ENCODE measurements around the gene LBX1. TPM values are rescaled to one million over a fixed set of nuclear protein-coding genes. Genes with fewer than 3 reads are reported as not detected.

LBX1 gene
- total RNA-seq, 4 donors from 2014 or later: not detected

DNA sequence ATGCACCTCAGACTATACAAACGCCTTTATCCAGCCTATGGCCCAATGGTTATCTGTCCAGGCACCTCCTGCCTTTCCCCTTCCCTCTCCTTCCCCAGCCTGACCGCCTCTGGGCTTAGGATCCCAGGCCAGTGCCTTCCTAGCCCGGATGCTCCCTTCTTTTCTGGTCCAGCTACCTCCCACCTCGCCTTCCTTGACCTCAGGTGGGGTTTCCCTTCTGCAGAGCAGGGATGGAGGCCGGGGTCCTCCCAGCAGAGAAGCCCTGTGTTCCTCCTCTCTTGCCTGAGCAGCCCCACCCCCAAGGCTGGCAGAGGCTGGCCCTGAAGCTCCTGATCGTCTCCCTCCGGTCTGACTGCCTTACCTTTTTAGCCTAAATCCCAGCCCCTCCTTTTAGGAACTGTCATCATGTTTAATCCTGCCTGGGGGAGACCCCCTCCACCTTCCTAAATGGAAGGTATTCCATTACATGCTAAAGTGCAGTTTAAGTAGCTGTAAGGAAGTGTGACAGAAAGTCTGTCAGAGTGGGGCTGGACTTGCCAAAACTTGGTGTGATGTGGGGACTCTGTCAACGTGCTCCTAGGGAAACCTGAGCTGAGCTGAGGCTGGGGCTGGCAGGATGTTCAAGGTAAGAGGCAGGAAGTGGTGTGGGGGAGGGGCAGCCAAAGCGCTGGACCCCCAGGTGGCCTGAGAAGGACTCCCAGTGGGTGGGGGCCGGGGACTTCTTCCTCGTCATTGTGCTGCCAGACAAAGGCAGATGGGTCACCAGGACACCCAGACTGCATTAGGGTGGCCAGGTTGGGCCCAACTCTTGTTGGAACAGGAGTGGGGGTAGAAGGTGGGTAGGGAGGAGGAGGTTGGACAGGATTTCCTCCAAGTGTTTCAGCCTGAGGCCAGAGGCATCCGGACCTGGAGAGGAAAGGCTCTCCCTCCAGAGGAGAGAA, 39.5 kb downstream of the LBX1 start:
- TF ChIP-seq, protein P1, sequence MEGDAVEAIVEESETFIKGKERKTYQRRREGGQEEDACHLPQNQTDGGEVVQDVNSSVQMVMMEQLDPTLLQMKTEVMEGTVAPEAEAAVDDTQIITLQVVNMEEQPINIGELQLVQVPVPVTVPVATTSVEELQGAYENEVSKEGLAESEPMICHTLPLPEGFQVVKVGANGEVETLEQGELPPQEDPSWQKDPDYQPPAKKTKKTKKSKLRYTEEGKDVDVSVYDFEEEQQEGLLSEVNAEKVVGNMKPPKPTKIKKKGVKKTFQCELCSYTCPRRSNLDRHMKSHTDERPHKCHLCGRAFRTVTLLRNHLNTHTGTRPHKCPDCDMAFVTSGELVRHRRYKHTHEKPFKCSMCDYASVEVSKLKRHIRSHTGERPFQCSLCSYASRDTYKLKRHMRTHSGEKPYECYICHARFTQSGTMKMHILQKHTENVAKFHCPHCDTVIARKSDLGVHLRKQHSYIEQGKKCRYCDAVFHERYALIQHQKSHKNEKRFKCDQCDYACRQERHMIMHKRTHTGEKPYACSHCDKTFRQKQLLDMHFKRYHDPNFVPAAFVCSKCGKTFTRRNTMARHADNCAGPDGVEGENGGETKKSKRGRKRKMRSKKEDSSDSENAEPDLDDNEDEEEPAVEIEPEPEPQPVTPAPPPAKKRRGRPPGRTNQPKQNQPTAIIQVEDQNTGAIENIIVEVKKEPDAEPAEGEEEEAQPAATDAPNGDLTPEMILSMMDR (IDR thresholded peaks at IDR 0.05): no peak
- TF ChIP-seq POLR2A (IDR thresholded peaks at IDR 0.05): no peak
- no peak overlapping the region for H3K4me3 ChIP-seq (ENCODE audit: low read depth, poor library complexity, severe bottlenecking)
- DNase-seq (ENCODE audit: low spot score in 2 of 2): no peak
- WGBS, 2 donors: 53% methylated on average over 12 of the region's 12 CpGs
- intact Hi-C loops (cut with DNase I; ENCODE audit: low total_unique reads): no loop called here

DNA sequence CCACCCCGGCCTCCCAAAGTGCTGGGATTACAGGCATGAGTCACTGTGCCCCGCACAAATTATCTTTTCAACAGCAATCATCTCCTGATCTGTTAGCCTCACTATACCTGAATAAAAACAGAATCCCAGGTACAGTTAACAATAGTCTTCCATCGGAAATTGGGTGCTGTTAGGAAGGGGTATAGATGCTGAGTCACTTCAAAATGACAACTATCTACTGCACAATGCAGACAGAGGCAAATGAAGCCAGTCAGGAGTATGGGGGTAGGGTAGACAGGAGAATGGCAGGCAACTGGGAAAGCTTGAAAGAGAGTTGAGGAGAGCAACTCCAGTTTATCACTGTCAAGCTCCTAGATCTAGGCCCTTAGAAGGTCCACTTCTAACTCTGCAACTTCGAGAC, 40.3 kb downstream of the LBX1 start:
- intact Hi-C loops (cut with DNase I; ENCODE audit: low total_unique reads): no loop called here
- no peak for DNase-seq (ENCODE audit: low spot score in 2 of 2)
- 83 to 91% methylated on average over 4 of the region's 4 CpGs for WGBS, 2 donors
- H3K4me3 ChIP-seq (ENCODE audit: low read depth, poor library complexity, severe bottlenecking): no peak overlapping the region
- TF ChIP-seq, protein P1 (IDR thresholded peaks at IDR 0.05): no peak
- TF ChIP-seq POLR2A (IDR thresholded peaks at IDR 0.05): no peak

DNA sequence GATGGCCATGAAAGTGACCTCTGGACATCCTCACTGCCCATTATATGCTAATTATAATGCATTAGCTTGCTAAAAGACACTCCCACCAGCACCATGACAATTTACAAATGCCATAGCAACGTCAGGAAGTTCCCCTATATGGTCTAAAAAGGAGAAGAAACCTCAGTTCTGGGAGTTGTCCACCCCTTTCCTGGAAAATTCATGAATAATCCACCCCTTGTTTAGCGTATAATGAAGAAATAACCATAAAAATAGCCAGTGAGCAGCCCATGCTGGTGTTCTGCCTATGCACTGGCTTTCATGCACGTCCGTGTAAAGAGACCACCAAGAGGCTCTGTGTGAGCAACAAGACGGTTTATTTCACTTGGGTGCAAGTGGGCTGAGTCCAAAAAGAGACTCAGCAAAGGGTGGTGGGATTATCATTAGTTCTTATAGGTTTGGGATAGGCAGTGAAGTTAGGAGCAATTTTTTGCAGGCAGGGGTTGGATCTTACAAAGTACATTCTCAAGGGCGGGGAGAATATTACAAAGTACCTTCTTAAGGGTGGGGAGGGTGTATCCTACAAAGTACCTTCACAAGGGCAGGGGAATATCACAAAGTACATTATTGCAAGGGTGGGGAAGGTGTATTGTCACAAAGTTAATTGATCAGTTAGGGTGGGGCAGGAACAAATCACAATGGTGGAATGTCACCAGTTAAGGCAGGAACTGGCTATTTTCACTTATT, 45.6 kb downstream of the LBX1 start:
- intact Hi-C loops (cut with DNase I; ENCODE audit: low total_unique reads): no loop called here
- no peak for DNase-seq (ENCODE audit: low spot score in 2 of 2)
- H3K4me3 ChIP-seq (ENCODE audit: low read depth, poor library complexity, severe bottlenecking): no peak overlapping the region
- 80 to 82% methylated on average over 6 of the region's 6 CpGs for WGBS, 2 donors
- TF ChIP-seq, protein P1 (IDR thresholded peaks at IDR 0.05): no peak
- TF ChIP-seq POLR2A (IDR thresholded peaks at IDR 0.05): no peak

DNA sequence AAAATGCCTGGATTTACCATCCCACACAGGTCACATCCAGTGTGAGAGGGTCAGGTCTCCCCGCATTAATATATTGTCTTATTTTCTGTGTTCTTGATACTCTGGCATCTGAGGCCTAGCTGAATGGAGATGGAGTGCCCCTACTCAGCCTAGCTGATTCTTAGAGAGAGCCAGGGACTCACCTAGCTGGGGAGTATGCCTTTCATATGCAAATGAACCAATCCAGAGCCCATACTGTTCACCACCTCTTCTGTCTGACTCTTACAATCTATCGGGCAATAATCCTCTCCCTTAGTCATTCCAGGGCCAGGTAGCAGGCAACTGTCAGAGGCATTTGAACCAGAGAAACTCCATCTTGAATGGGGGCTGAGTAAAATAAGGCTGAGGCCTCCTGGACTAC, 46.3 kb downstream of the LBX1 start:
- TF ChIP-seq, protein P1 (IDR thresholded peaks at IDR 0.05): no peak
- TF ChIP-seq POLR2A (IDR thresholded peaks at IDR 0.05): no peak
- no peak overlapping the region for H3K4me3 ChIP-seq (ENCODE audit: low read depth, poor library complexity, severe bottlenecking)
- intact Hi-C loops (cut with DNase I; ENCODE audit: low total_unique reads): no loop called here
- 77 to 83% methylated on average over 2 of the region's 2 CpGs for WGBS, 2 donors
- DNase-seq (ENCODE audit: low spot score in 2 of 2): no peak

Other genes with a start within 250 kb of the LBX1 start
- 100 to 1,000 TPM in 2 of 4 donors, 10 to 100 TPM in 2; 82.2 to 132 (median 100) TPM for gene MRPL43, start 242.0 kb downstream of the LBX1 start, total RNA-seq
- gene TWNK, start 241.9 kb downstream of the LBX1 start, total RNA-seq: 1 to 10 TPM; 4.2 to 9.2 (median 6.4) TPM
- 10 to 100 TPM; 58.9 to 81.4 (median 71.2) TPM for gene LZTS2, start 229.7 kb downstream of the LBX1 start, total RNA-seq
- 1 to 10 TPM; 1.5 to 9.0 (median 3.5) TPM for gene PDZD7, start 198.3 kb downstream of the LBX1 start, total RNA-seq
- gene SFXN3, start 198.2 kb downstream of the LBX1 start, total RNA-seq: 100 to 1,000 TPM in 1 of 4 donors, 10 to 100 TPM in 3; 55.5 to 127 (median 79.6) TPM
- 1 to 10 TPM; 2.2 to 6.1 (median 2.7) TPM for gene KAZALD1, start 167.5 kb downstream of the LBX1 start, total RNA-seq
- under 1 TPM in 2 of 4 donors, not detected in 2; 0.15 to 0.25 TPM for gene TLX1, start 98.2 kb downstream of the LBX1 start, total RNA-seq
- gene BTRC, start 124.7 kb upstream of the LBX1 start, total RNA-seq: 10 to 100 TPM; 14.7 to 23.0 (median 16.8) TPM